K562 treated with DMSO at 1 percent for 12 hours (cell line): ENCODE results near the gene NOVA1. TPM values are rescaled to one million over a fixed set of nuclear protein-coding genes. Genes with fewer than 3 reads are reported as not detected.

ENCODE experiments used
- total RNA-seq: library from RNA; unstranded; fragments of 300-600 nt; gene quantifications from 2 replicates; pipeline ENCODE4 v1.2.3, GENCODE V29; 2022; ENCODE audit not compliant: insufficient read depth

Gene NOVA1, protein sequence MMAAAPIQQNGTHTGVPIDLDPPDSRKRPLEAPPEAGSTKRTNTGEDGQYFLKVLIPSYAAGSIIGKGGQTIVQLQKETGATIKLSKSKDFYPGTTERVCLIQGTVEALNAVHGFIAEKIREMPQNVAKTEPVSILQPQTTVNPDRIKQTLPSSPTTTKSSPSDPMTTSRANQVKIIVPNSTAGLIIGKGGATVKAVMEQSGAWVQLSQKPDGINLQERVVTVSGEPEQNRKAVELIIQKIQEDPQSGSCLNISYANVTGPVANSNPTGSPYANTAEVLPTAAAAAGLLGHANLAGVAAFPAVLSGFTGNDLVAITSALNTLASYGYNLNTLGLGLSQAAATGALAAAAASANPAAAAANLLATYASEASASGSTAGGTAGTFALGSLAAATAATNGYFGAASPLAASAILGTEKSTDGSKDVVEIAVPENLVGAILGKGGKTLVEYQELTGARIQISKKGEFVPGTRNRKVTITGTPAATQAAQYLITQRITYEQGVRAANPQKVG
- total RNA-seq, result not detected in 2 replicates

DNA sequence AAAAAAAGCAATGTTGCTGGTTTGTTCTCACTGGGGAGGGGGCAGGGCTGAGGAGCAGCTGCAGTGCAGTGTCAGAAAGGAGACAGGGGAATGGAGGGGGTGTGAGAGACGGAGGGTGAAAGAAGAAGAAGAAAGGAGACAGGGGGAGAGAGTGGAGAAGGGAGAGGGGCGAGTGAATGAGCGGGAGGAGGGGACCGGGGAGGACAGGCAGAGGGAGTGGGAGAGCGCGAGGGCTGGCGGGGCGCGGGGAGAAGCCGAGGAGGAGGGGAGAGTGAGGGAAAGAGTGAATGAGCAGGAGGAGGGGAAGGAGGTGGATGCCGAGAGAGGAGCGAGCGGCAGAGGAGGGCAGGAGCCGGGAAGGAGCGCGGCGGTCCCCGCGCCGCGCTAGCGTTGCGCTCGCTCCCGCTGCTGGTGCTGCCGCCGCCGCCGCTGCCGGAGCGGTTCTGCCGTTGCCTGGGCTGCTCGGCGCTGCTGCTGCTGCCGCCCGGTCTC, at the start of gene NOVA1:
Gene NOVA1, minus strand, starts transcription at position 445 of the 492 bp plus-strand sequence. CDS start 597 bp downstream, outside the sequence.

